Stimulated activated CD8-positive, alpha-beta memory T cell treated with anti-CD3 and anti-CD28 coated beads, Interleukin-7, amount 100 ng/mL, for 24 hours (primary cell): ENCODE data around the gene TBX10.
"Not testable (repeated sequence)": the region's sequence is repeated elsewhere in the genome, so short reads cannot be mapped to it uniquely, and the experiment has no call there.

Experiments used
- DNase-seq: peaks from one replicate; pipeline ENCODE4 v3.0.0-alpha.2; 2020; ENCODE audit warnings: low read depth

TBX10 gene

DNA sequence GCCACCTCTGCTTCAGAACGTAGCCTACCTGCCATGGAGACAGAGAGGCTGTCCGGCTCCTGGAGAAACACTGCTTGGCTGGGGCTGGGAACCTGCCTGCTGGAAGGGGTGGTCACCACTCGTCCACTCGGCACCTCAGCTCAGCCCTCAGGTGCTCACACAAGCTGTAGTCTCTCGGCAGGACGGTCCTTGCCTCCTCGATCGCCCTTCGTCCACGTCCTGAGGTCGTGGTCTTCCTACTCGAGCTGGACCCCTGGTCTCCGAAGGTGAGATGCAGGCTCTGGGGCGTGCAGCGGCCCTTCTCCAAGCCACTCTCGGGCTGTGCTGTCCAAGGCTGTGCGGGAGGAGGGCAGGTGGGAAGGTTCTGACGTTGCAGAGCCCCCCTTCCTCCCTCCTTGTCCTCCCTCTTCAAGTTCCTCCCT lies at the start of gene TBX10:
Gene TBX10 (minus strand): TSS at position 326 of the 422 bp plus-strand sequence. CDS start 291 bp downstream, at position 35.
- no peak for DNase-seq

DNA sequence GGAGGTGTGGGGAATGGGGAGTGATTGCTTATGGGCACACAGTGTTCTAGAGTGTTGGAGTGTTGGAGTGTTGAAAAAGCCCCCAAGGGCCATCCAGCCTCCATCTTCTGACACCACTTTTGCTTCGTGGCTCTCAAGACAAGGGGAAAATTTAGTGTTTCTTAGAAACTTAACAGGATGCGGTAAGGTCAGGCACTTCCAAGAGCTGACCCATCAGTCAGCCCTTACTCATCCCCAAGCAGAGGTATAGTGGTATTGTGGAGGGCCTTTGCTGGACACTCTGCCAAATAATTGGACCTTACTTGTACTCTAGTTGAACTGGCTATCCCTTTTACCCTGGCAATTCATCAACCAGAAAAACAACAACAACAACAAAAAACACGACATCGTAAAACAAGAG lies 49.6 kb upstream of the TBX10 start:
- no peak for DNase-seq

DNA sequence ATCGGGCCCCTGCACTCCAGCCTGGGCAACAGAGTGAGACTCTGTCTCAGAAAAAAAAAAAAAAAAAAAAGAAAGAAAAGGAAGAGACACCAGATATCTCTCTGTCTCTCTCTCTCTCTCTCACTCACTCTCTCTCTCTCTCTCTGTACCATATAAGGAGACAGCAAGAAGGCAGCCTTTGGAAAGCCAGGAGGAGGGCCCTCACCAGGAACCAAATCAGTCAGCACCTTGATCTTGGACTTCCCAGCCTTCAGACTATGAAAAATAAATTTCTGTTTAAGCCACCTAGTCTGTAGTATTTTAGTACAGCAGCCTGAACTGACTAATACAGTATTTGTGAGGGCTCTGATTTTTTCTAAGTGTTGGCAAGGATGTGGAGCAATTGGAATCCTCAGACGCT lies 48.4 kb upstream of the TBX10 start:
- no peak for DNase-seq

GRCh38 chr11:67685641-67686332 lies 46.2 kb upstream of the TBX10 start:
- DNase-seq: not testable (repeated sequence)

GRCh38 chr11:67682126-67683034 lies 42.8 kb upstream of the TBX10 start:
- not testable (repeated sequence) for DNase-seq

GRCh38 chr11:67680696-67681470 lies 41.3 kb upstream of the TBX10 start:
- no peak for DNase-seq

DNA sequence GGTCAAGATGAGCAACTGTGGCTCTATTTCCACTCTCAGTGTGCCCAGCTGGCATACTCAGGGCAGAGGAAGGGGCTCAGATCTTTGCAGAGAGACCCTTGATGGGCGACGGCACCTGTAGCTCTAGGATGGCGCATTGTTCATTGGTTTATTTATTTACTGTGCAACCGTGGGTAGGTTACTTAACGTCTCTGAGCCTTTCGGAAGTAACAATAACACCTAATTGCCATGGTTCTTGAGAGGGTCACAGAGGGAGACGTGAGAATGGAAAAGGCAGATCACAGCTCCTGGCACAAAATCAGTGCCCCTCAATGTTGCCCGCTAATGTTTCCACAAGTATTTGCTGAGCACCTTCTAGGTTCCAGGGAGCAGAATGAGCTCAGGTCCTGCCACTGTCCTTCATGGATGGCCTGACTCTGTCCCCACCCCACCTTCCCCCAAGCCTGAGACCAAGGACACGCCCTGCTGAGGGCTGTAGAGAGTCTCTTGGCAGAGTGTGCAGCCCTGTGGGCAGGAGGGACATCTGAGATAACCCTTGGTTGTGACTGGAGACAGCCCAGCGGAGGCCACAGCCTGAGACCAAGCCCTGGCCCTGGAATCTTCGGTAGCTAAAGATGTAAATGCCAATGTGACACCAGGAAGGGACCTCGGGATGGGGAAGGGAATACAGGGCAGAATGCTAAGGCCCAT lies 35.6 kb upstream of the TBX10 start:
- no peak for DNase-seq

GRCh38 chr11:67674442-67674871 lies 34.9 kb upstream of the TBX10 start, which contains the start of gene ALDH3B2:
Gene ALDH3B2 (minus strand): TSS chr11:67674623. CDS start chr11:67666935, 7,688 bp downstream.
- no peak for DNase-seq

GRCh38 chr11:67673902-67674301 lies 34.3 kb upstream of the TBX10 start:
- no peak for DNase-seq

DNA sequence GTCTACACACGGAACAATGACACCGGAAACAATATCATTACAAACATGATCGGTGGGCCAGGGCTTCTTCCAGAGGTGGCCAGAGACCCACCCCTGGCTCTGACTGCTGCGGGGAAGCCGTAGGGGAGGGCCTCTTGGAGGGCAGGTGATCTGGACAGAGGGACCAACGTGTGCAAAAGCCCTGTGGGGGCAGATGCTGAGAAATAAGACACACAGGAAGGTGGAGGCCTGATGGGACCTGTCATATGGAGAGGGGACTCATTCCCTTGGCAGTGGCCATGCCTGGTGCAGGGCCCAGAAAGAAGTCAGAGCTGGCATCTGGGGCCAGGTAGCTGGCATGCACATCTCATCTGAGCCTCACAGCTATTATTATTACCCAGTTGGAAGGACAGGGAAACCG lies 33.8 kb upstream of the TBX10 start:
- DNase-seq: no peak

GRCh38 chr11:67671211-67671520 lies 31.6 kb upstream of the TBX10 start:
- DNase-seq: no peak

DNA sequence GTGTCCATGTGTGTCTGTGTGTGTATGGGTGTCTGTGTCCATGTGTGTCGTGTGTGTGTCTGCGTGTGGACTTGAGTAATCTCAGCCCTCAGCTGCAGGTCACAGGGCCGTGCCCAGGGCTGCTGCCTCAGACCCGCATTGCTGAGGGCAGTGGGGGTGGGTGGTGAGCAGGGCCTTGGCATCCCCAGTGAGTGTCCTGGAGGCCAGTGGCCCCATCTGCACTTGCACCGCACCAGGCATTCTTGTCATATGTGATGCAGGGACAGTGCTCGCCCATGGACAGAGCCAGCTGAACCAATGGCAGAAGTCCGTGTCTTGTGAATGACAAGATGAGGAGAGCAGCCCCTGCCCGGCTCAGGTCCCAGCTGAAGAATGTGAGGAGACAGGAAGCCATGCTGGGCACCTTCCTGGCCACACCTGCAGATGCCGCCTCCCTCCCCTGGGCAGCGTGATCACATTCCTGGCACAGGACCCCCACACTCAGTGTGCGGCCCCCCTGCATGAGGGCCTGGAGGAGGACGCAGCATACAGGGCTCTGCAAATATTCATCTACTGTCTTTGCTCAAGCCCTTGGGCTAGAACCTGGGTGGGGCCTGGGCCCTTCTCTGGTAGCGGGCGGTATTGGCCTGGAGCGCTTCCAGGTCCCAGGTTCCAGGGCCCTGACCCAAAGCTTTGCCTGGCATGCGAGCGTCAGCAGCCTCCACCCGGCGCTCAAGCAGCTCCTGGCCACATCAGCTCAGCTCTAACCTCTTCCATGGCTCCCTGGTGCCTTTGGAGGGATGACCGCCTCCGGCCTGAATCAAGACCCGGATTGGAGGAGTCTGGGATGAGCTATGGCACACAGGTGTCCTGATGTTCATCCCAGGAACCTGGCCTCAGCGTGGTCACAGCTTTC lies 31.0 kb upstream of the TBX10 start:
- DNase-seq: no peak

DNA sequence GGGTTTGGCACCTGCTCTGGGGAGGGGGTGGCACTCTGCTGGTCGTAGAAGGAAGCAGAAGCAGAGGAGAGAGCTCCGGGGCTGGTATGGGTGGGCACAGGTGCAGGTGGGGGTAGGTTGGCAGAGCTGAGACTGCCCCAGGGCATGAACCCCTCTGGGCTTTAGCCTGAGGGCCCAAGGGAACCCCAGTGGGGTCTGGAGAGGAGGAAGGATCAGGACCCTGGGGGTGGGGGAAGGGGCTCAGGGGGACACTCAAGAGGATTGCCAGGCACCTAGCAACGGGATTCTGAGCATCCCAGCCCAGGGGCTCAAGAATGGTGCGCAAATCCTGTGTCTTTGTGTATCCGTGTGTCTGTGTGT lies 28.6 kb upstream of the TBX10 start:
- DNase-seq: no peak

DNA sequence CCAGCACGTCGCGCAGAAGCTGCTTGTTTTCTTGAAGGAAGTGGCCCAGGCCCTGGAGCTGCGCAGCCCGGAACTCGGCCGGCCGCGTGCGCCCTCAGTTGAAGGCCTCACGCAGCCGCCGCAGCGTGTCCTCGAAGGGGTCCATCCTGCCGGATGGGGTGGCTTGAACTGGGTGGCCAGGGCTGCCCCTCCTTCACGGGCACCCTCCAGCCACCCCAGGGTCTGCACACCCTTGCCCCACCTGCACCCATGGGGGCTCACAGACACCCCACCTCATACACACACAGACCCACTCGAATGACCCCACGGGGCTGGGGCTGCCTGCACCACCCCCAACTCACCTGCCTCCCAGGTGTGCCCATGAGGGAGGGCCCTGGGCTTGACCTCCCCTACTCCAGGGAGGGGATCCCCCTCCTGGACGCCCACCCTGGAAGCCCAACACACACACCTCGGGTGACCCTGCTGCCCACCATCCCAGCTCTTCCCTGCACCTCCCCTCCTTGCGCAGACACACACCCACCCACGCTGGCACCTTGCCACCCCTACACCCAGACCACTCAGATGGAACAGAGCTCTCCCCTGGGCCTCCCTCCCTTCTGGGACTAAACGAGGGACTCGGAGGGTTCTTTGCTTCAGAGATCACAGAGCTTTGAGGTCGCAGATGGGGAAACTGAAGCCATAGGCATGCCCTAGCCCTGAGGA lies 28.1 kb upstream of the TBX10 start:
- no peak for DNase-seq

DNA sequence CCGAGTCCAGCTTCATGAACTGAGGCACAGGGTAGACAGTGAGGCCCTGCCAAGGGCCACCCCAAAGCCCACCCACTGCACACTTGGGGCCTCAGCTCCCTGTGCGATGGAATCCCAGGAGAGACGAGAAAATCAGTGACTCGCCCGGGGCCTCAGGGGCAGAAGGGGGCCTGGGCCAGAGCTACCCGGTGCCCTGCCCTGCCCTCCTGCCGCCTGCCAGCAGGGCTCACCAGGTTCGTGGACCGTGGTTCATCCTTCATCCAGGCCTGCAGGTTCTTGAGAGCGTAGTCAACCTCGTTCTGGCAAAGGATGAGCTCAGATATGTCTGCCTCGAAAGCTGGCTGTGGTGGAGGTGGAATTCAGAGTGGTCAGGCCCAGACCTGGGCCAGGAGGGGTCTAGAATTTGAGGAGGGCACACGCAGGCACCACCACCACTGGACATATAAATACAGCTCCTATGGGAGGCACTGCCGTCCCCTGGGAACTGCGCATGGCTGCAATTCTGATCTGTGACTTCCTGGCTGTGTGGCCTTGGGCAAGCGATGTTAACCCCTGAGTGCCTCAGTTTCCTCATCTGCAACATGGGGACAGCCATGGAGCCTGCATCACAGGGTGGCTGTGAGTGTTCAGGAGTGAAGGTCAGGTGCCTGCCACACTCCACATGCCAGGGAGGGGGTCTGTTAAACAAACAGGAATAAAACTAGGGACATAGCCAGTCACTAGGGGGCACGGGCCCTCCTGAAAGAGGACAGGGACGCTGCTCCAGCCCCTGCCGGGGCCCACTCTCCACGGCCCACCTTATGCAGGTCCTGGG lies 27.3 kb upstream of the TBX10 start:
- no peak for DNase-seq

GRCh38 chr11:67666303-67666645 lies 26.7 kb upstream of the TBX10 start:
- no peak for DNase-seq

DNA sequence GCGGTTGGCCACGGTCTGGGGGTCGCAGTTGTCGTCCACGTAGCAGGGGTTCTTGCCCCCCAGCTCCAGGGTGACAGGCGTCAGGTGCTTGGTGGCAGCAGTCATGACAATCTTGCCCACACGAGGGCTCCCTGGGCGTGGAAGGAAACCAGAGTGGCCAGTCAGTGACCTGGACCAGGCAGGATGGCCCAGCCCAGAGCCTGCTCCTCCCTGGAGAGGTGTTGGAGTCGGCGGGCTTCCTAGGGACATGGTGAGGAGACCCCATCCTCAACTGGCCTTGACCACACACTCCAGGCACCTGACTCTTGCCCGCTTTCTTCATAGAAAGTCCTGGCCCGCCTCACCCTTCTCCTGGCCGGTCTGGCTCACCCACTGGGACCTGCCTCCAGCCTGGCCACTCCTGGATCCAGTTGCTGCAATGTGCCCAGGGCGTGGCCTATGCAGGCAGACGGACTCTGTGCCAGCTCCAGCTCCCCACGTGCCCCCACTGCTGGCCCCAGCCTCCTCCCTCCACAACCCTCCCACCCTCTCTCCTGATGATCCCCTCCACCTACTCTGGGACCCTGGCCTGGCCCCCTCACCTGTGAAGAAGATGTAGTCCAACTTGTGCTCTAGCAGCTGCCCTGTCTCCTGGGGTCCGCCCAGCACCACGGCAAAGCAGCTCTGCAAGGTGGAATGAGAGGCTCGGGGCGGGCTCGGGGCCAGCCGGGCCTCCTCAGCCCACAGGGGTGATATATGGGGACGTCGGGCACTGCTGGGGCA lies 26.2 kb upstream of the TBX10 start:
- DNase-seq: no peak

GRCh38 chr11:67664696-67665540 lies 25.4 kb upstream of the TBX10 start:
- DNase-seq: no peak
